Pulmonary artery endothelial cell (primary cell): Measurements from ENCODE around the gene MED25. TPM values are rescaled to one million over a fixed set of nuclear protein-coding genes. Genes with fewer than 3 reads are reported as not detected.
A peak's percentile ranks its signal among the peaks of the same experiment; 100 is the strongest.

ENCODE experiments used
- DNase-seq: peaks from one replicate; pipeline ENCODE4 v3.0.0-alpha.2; 2011; ENCODE audit warnings: low read depth, low spot score
- total RNA-seq: library from RNA; depleted of rRNA; stranded (reverse); fragments of >200 nt; gene quantifications from 2 replicates; pipeline ENCODE4 v1.2.3, GENCODE V29; 2014

Gene MED25
- total RNA-seq, 1 donor from 2014 or later = 13.8 TPM

GRCh38 chr19:49843265-49843664, 25.2 kb downstream of the MED25 start:
- no peak for DNase-seq

DNA sequence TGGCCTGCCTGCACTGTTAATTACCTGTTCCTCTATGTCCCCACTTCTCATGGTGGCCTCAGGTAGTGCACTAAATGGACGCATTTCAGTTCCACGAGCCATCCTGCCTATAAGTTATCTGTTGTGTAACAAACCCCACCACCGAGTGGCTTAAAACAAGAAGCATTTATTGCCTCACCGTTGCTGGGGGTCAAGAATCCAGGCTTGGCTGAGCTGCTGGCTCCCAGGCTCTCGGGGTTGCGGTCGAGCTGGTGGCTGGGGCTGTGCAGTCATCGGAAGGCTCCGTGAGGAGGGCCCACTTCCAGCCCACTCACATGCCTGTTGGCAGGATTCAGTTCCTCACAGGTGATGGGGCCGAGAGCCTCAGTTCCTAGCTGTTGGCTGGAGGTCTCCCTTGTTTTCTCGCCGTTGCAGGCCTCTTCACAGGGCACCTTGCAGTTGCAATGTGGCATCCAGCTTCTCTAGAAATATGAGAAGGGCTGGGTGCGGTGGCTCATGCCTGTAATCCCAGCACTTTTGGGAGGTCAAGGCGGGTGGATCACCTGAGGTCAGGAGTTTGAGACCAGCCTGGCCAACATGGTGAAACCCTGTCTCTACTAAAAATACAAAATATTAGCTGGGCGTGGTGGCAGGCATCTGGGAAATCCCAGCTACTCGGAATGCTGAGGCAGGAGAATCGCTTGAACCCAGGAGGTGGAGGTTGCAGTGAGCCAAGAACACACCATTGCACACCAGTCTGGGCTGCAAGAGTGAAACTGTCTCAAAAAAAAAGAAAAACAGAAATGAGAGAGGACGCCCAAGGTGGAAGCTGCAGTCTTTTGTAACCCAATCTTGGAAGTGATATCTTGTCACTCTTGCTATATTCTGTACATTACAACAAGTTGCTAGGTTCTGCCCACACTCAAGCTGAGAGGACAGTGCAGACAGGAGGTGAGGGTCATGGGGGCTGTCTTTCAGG, 26.3 kb downstream of the MED25 start:
- no peak for DNase-seq

GRCh38 chr19:49845414-49845813, 27.3 kb downstream of the MED25 start:
- DNase-seq = no peak

- DNase-seq = no peak
These were observed 28.3 kb downstream of the MED25 start for GRCh38 chr19:49846408-49846807.

GRCh38 chr19:49847731-49848696, 29.9 kb downstream of the MED25 start:
- no peak for DNase-seq

DNA sequence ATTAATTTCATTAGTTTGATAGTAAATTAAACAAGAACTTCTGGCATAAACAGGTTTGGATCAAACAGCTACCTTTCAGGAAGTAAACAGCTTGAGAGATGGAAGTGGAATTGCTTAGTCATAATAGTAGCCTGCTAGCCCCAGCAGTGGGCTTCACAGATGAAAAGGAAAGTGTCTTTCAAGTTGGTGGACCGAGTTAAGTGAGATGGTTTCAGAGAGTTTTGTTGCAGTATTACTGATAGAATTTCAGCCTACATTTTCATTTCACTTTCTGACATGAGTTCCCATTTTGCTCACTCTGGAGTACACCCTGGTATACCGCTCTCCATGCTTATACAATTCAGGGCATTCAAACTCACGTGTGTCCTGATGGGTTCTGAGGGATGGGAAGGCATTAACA, 30.8 kb downstream of the MED25 start:
- DNase-seq = no peak

DNA sequence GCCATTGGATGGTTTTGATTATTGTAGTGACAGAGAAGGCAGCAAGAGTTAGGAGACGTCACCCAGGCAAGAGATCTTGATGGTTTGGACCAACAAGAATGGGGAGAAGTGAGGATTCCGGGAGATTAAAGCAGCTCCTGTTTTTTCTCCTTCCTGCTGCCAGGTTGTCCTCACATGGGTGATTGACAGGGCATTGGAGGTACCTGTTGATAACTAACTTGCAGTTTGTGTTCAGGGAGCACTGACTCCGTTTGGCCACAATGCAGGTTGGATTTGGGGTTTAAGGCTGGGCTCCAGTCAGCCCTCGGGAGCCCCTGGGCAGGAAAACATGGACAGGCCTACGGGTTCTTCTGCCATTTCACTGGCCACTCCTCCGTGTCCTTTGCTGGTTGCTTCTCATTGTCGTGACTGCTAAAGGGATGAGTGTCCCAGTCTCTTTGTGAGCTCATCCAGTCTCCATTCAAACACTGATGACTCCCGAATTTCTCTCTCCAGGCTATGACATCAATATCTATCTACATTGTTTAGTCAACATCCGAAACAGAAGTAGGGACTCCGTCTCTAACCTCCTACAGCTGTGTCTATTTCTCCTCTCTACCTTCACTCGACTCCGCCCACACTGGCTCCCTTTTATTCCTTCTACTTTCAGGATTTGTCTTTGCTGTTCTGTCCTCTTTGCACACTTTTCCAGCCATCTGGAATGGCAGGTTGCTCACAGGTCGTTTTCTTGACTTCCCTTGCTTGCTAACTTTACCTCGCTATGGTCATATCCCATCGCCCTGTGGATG, 31.5 kb downstream of the MED25 start:
- no peak for DNase-seq

DNA sequence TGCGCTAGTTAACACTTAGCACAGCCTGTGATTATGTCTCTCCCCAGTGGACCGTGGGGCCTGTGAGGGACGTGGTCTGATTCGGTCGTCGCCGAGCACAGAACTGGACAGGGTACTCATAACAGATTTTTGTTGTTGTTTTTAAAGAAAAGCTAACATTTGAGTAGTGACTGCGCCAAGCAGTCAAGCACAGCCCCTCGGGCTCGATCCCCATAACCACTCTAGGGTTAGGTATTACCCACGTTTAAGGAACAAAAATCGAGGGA, 32.1 kb downstream of the MED25 start:
- no peak for DNase-seq

DNA sequence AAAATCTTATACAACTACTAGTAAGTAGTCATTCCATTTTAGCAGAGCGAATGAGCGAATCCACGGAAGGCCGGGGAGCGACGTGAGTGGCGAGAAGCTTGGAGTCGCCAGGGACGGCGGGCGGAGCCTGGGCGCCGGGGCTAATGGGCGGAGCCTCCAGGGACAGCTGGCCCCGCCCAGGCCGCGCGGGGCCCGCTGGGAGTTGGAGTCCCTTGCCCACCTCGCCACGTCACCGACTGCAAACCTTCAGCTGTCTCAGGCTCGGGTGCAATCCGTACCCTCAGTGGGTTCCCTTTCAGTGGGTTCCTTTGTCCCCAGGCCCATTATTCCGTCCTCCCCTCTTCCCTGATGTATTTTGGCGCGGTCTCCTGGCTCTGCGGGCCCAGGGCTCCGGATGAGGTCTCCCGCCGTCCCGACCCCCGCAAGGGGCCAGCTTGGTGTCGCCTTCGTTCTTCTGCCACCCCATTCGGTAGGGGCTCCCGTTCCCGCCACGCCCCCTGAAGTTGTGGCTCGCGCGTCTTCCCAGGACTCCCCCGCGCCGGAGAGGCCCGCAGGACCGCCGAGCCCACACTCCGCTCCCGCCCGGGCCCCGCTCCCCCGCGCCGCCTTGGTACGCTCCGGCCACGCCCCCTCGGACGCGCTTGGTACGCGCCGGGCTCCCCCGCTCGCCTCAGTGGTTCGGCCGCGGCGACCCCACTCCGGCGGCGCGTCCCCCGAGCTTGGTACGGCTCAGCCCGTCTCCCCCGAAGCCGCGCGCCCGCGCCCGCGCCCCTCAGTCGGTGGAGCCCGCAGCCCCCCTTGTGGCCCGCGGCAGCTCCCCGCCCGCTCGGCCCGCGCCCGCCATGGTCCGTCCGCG, 32.6 kb downstream of the MED25 start, which contains the start of gene PTOV1:
Gene PTOV1 (plus strand): TSS at position 673 of the 856 bp plus-strand sequence.
- peak; percentile 60 for DNase-seq

GRCh38 chr19:49851456-49852259, 33.6 kb downstream of the MED25 start:
- DNase-seq = no peak

DNA sequence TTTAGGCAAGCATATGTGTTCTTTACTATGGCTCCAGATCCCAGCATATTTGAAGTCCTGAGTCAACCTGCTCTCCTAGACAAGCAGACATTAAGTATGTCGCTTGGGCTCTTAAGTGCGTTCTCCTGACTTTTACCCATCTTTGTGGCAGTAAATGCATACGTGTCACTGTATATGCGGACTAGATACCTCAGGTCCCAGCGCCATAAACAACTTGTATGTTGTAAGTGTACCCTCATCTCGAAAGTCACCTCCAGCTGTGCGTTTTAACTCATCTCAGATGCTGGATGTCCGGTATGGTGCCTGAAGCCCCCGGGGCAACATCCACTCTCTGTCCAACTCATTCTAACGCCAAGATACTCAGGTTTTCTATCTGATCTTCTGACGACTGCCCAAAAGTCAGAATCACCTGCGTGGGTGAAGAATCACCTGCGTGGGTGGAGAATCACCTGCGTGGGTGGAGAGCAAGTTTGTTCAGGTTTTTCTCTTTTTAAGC, 34.6 kb downstream of the MED25 start:
- no peak for DNase-seq

GRCh38 chr19:49853852-49854377, 35.8 kb downstream of the MED25 start:
- no peak for DNase-seq

GRCh38 chr19:49854378-49855263, 36.5 kb downstream of the MED25 start:
- no peak for DNase-seq

- no peak for DNase-seq
These were observed 37.2 kb downstream of the MED25 start for GRCh38 chr19:49855277-49855675.

GRCh38 chr19:49855676-49856573, 37.8 kb downstream of the MED25 start:
- DNase-seq = no peak

GRCh38 chr19:49856574-49857021, 38.5 kb downstream of the MED25 start:
- no peak for DNase-seq
